NT2/D1 (cell line): ENCODE data around the gene LYST.

Source experiments
- SUZ12 ChIP-seq: IDR thresholded peaks from 2 replicates; pipeline ENCODE4 v1.6.1; 2011; ENCODE audit not compliant: insufficient read length, insufficient read depth; ENCODE audit errors: extremely low read depth
- YY1 ChIP-seq: IDR thresholded peaks from 2 replicates; pipeline ENCODE4 v1.6.1; 2011; ENCODE audit not compliant: insufficient read length, insufficient read depth
- ZNF274 ChIP-seq: IDR thresholded peaks from 2 replicates; pipeline ENCODE4 v1.6.1; 2011; ENCODE audit warnings: mild to moderate bottlenecking, low read depth, low read length

GRCh38 chr1:235779770-235780169 is 86.9 kb downstream of the LYST start:
- TF ChIP-seq ZNF274 (no peak), SUZ12 (no peak), YY1 (no peak)
